ENCODE measurements around the gene RPL7A. TPM values are rescaled to one million over a fixed set of nuclear protein-coding genes. Genes with fewer than 3 reads are reported as not detected.
A peak's percentile ranks its signal among the peaks of the same experiment; 100 is the strongest.
"Not testable (repeated sequence)": the region's sequence is repeated elsewhere in the genome, so short reads cannot be mapped to it uniquely, and the experiment has no call there.

RPL7A gene
- total RNA-seq, 1 experiment from 2014 or later = 1,201 TPM

GRCh38 chr9:133372144-133372543, 24.1 kb downstream of the RPL7A start:
- no peak overlapping the region for H3K27ac ChIP-seq
- H3K27me3 ChIP-seq (replicated peaks) = no peaks in the 10 kb centered on the region
- 0 out of 2 replicates have a peak, but pooled peaks cover 3% of the 10 kb centered on the region for H3K9me3 ChIP-seq (replicated peaks)
- H3K4me1 ChIP-seq (replicated peaks) = peaks cover 8% of the 10 kb centered on the region
- H3K36me3 ChIP-seq = peaks cover 80% of the 10 kb centered on the region
- no peak for DNase-seq (ENCODE audit: low read depth in 1 of 2, low spot score in 2 of 2)
- no peak overlapping the region for H3K4me3 ChIP-seq

- peaks cover 55% of the 10 kb centered on the region for H3K36me3 ChIP-seq
- peak in 1 of 2 experiments; percentile 50 for DNase-seq (ENCODE audit: low read depth in 1 of 2, low spot score in 2 of 2)
- H3K9me3 ChIP-seq (replicated peaks) = 0 out of 2 replicates have a peak, but pooled peaks cover 3% of the 10 kb centered on the region
- H3K4me1 ChIP-seq (replicated peaks) = peaks cover 8% of the 10 kb centered on the region
- H3K4me3 ChIP-seq = peak overlapping the region; percentile 99
- H3K27ac ChIP-seq = peak overlapping the region; percentile 94
- no peaks in the 10 kb centered on the region for H3K27me3 ChIP-seq (replicated peaks)
Observed at GRCh38 chr9:133374612-133375115, 26.6 kb downstream of the RPL7A start.

GRCh38 chr9:133375116-133375723, 27.2 kb downstream of the RPL7A start:
- no peaks in the 10 kb centered on the region for H3K27me3 ChIP-seq (replicated peaks)

GRCh38 chr9:133375724-133376654, 28.0 kb downstream of the RPL7A start, which contains the start of the genes STKLD1 and SURF4:
Gene STKLD1 (plus strand): TSS chr9:133376366. CDS start chr9:133376474, 108 bp downstream.
Gene SURF4 (minus strand): TSS chr9:133376060. CDS start chr9:133375969, 91 bp downstream.
- Histone ChIP-seq H3K27me3 (replicated peaks) (no peaks in the 10 kb centered on the region), H3K36me3 (peaks cover 42% of the 10 kb centered on the region), H3K27ac (peak within 1 kb of the TSS; percentile 94), H3K4me1 (replicated peaks) (peaks cover 8% of the 10 kb centered on the region), H3K9me3 (replicated peaks) (0 out of 2 replicates have a peak, but pooled peaks cover 3% of the 10 kb centered on the region), H3K4me3 (peak within 1 kb of the TSS; percentile 99)
- peak; percentile 92 to 93 for DNase-seq (ENCODE audit: low read depth in 1 of 2, low spot score in 2 of 2)

More at GRCh38 chr9:133375116-133375723, 27.2 kb downstream of the RPL7A start:
- DNase-seq (ENCODE audit: low read depth in 1 of 2, low spot score in 2 of 2) = no peak
- H3K27ac ChIP-seq = peak overlapping the region; percentile 94
- peaks cover 8% of the 10 kb centered on the region for H3K4me1 ChIP-seq (replicated peaks)
- 0 out of 2 replicates have a peak, but pooled peaks cover 3% of the 10 kb centered on the region for H3K9me3 ChIP-seq (replicated peaks)
- H3K36me3 ChIP-seq = peaks cover 50% of the 10 kb centered on the region
- peak overlapping the region; percentile 99 for H3K4me3 ChIP-seq

- H3K27me3 ChIP-seq (replicated peaks); H3K4me3 ChIP-seq; H3K4me1 ChIP-seq (replicated peaks); DNase-seq (ENCODE audit: low read depth in 1 of 2, low spot score in 2 of 2); H3K9me3 ChIP-seq (replicated peaks); H3K27ac ChIP-seq: not testable (repeated sequence)
- peaks cover 29% of the 10 kb centered on the region for H3K36me3 ChIP-seq
Observed at GRCh38 chr9:133377280-133377679, 29.3 kb downstream of the RPL7A start.

GRCh38 chr9:133377721-133378216, 29.8 kb downstream of the RPL7A start:
- no peak overlapping the region for H3K4me3 ChIP-seq
- no peaks in the 10 kb centered on the region for H3K27me3 ChIP-seq (replicated peaks)
- H3K9me3 ChIP-seq (replicated peaks) = 0 out of 2 replicates have a peak, but pooled peaks cover 3% of the 10 kb centered on the region
- no peak overlapping the region for H3K27ac ChIP-seq
- H3K36me3 ChIP-seq = peaks cover 24% of the 10 kb centered on the region
- H3K4me1 ChIP-seq (replicated peaks) = peaks cover 8% of the 10 kb centered on the region
- DNase-seq (ENCODE audit: low read depth in 1 of 2, low spot score in 2 of 2) = no peak

DNA sequence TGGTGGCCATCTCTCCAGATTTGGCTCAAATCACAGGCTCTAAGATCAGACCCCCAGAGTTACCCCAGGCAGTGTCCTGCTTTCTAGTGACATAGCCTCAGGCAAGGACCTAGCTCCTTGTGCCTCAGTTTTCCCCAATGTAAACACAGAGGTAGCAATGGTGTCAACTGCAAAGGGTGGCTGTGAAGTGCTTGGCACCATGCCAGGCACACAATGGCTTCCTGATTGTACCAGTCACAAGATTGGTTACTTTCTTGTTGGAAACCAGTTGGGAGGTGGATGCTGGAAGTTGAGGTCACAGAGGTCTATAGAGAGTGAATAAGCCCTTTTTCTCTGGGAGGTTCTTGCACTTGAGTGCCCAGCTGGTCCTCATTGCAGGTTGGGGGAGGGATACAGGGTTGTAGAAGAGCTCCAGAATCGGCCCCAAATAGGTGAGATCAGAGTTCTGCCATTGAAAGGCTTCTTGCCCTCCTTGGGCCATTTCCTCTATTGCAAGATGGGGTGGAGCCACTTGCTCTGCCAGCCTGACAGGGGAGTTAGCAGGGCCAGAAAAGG, 30.5 kb downstream of the RPL7A start:
- Histone ChIP-seq H3K27ac (no peak overlapping the region), H3K4me1 (replicated peaks) (peaks cover 8% of the 10 kb centered on the region), H3K27me3 (replicated peaks) (no peaks in the 10 kb centered on the region), H3K9me3 (replicated peaks) (0 out of 2 replicates have a peak, but pooled peaks cover 3% of the 10 kb centered on the region), H3K4me3 (no peak overlapping the region), H3K36me3 (peaks cover 17% of the 10 kb centered on the region)
- no peak for DNase-seq (ENCODE audit: low read depth in 1 of 2, low spot score in 2 of 2)

DNA sequence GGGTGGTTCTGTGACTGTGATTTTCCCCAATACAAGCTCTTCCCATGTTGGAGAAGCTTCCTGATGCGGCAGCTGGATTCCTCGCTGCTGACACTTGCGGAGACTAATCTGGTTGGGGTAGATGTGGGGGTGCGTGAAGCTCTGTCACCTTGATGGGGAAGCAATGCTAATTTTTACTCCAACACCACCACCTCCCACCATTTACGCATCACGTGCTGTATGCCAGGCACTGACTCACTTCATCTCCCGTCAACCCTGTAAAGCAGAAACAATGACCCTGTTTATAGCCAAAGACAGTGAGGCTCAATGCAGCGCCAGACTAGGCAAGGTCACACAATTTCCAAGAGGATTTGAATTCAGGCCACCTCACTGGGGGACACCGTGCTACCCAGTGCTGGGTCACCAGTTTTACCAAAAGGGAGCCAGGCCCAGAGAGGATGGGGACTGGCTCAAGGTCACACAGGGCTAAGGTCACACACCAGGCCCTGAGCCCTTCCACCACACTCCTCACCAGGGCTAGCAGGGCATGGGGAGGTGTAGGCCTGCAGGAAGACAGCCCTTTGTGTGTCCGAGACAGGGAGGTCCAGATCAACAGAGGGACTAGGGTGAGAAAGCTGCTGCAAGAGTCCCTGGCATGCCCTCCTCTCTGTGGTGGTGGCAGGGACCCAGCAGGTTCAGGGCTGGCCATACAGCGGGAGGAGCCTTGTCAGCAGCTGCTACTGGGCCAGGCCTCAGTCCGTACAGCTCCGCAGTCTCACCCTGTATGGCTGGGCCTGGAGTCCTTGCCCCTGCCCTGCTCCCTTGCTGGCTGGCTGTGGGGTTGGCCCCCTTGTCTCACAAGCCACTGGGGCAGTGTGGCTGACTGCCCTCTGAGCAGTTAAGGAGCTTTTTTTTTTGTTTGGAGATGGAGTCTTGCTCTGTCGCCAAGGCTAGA, 31.4 kb downstream of the RPL7A start:
- H3K27ac ChIP-seq = no peak overlapping the region
- 0 out of 2 replicates have a peak, but pooled peaks cover 3% of the 10 kb centered on the region for H3K9me3 ChIP-seq (replicated peaks)
- DNase-seq (ENCODE audit: low read depth in 1 of 2, low spot score in 2 of 2) = no peak
- peaks cover 4% of the 10 kb centered on the region for H3K4me1 ChIP-seq (replicated peaks)
- no peak overlapping the region for H3K4me3 ChIP-seq
- H3K36me3 ChIP-seq = peaks cover 11% of the 10 kb centered on the region
- H3K27me3 ChIP-seq (replicated peaks) = no peaks in the 10 kb centered on the region

GRCh38 chr9:133380734-133381133, 32.7 kb downstream of the RPL7A start:
- H3K9me3 ChIP-seq (replicated peaks) = 0 out of 2 replicates have a peak, but pooled peaks cover 1% of the 10 kb centered on the region
- no peak for DNase-seq (ENCODE audit: low read depth in 1 of 2, low spot score in 2 of 2)
- H3K27me3 ChIP-seq (replicated peaks) = no peaks in the 10 kb centered on the region
- no peak overlapping the region for H3K27ac ChIP-seq
- H3K4me1 ChIP-seq (replicated peaks) = peaks cover 4% of the 10 kb centered on the region
- peaks cover 1% of the 10 kb centered on the region for H3K36me3 ChIP-seq
- H3K4me3 ChIP-seq = no peak overlapping the region

- Histone ChIP-seq H3K4me3 (no peak overlapping the region), H3K27ac (no peak overlapping the region), H3K9me3 (replicated peaks) (no peaks in the 10 kb centered on the region), H3K36me3 (no peaks in the 10 kb centered on the region), H3K27me3 (replicated peaks) (no peaks in the 10 kb centered on the region), H3K4me1 (replicated peaks) (no peaks in the 10 kb centered on the region)
- no peak for DNase-seq (ENCODE audit: low read depth in 1 of 2, low spot score in 2 of 2)
Observed at GRCh38 chr9:133382507-133383141, 34.6 kb downstream of the RPL7A start.

- Histone ChIP-seq H3K9me3 (replicated peaks) (no peaks in the 10 kb centered on the region), H3K27me3 (replicated peaks) (no peaks in the 10 kb centered on the region), H3K27ac (no peak overlapping the region), H3K4me3 (no peak overlapping the region), H3K4me1 (replicated peaks) (no peaks in the 10 kb centered on the region), H3K36me3 (no peaks in the 10 kb centered on the region)
- no peak for DNase-seq (ENCODE audit: low read depth in 1 of 2, low spot score in 2 of 2)
Observed at GRCh38 chr9:133383438-133383837, 35.4 kb downstream of the RPL7A start.

- no peaks in the 10 kb centered on the region for H3K4me1 ChIP-seq (replicated peaks)
- no peaks in the 10 kb centered on the region for H3K27me3 ChIP-seq (replicated peaks)
- no peaks in the 10 kb centered on the region for H3K9me3 ChIP-seq (replicated peaks)
- H3K36me3 ChIP-seq = no peaks in the 10 kb centered on the region
- no peak overlapping the region for H3K4me3 ChIP-seq
- DNase-seq (ENCODE audit: low read depth in 1 of 2, low spot score in 2 of 2) = no peak
- no peak overlapping the region for H3K27ac ChIP-seq
Observed at GRCh38 chr9:133384736-133385321, 36.8 kb downstream of the RPL7A start.
